HK-2 (cell line): ENCODE data around the gene MINPP1.

Experiments
- DNase-seq: peaks from one replicate; pipeline ENCODE4 v3.0.0-alpha.2; 2018; ENCODE audit not compliant: unreplicated experiment

Gene MINPP1

GRCh38 chr10:87519582-87519981, 14.9 kb downstream of the MINPP1 start:
- DNase-seq = no peak

- DNase-seq = no peak
These were observed 19.0 kb downstream of the MINPP1 start for GRCh38 chr10:87523731-87524130.

DNA sequence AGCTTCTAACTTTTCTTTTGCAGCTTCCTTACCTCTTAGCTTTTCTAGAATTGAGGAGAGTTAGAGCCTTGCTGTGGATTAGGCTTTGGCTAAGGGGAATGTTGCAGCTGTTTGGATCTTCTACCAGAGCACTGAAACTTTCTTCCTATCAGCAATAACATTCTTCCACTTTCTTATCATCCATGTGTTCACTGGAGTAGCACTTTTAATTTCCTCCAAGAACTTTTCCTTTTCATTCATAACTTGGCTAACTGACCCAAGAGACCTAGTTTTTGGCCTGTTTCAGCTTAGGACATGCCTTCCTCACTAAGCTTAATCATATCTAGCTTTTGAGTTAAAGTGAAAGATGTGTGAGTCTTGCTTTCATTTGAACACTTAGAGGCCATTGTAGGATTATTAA, 19.6 kb downstream of the MINPP1 start:
- DNase-seq = no peak

- no peak for DNase-seq
These were observed 27.4 kb downstream of the MINPP1 start for GRCh38 chr10:87531908-87532622.

DNA sequence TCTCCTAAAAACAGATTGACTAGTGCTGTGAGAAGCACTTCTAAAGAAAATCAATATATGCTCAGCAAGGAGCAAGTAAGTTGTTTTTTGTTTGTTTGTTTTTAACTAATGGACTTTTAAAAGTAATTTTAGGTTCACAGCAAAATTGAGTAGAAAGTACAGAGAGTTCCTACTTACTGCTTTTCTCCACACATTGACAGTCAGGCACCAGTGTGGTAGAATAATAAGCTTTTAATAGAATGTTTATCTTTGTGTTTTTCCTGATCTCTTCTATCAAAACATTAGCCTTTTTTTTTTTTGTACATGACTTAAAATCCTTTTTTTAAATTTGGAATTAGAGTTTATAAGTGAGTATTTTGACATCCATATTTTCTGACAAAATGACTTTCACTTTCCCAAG, 28.0 kb downstream of the MINPP1 start:
- no peak for DNase-seq

GRCh38 chr10:87534173-87534858, 29.6 kb downstream of the MINPP1 start:
- no peak for DNase-seq

- DNase-seq = no peak
These were observed 33.7 kb downstream of the MINPP1 start for GRCh38 chr10:87538092-87539015.

DNA sequence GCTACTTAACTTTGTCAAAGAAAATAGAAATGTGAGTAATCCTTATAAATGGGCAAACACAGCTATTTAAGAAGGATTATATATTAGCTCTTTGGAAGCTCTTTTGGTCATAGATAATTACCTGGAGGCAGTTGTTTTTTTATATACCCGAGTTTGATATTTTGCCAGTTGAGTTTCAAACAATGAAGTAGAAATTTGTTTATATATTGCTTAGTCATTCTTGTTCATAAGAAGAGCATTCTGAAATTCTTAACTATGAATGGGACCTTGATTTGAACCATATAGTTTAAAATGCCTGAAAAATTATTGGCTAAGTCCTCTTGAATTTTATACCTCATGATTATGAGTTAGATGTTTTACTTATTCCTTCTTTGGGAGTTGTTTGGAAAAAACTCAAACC, 36.4 kb downstream of the MINPP1 start:
- DNase-seq = no peak

- no peak for DNase-seq
These were observed 40.0 kb downstream of the MINPP1 start for GRCh38 chr10:87544721-87545120.

DNA sequence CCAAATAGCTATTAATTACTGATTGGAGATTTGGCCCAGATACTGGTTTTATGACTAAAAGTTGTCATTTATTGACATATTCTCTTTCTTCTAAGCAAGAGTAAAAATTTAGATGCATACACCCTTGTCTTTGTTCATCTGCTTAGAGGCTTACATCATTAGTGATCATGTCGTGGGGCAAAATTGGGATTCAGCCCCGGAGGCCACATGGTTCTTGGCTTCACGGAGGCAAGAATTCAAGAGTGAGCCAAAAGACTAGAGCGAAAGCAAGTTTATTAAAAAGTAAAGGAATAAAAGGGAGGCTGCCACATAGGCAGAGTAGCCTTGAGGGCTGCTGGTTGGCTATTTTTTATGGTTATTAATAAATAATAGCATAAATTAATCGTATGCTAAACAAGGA, 41.1 kb downstream of the MINPP1 start:
- DNase-seq = no peak

GRCh38 chr10:87546210-87546609, 41.5 kb downstream of the MINPP1 start:
- DNase-seq = no peak

DNA sequence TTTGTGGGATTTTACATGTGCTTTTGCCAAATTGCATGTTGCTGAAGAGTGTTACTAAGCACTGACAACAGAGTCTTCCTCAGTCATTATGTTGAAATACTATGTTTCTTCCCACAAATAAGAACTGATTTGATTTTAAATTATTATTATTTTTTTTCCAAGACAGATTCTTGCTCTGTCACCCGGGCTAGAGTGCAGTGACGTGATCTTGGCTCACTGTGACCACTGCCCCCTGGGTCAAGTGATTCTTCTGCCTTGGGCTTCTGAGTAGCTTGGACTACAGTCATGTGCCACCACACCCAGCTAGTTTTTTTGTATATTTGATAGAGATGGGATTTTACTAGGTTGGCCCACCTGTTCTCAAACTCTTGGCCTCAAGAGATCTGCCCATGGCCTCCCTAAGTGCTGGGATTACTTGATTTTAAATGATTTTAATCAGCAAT, 42.3 kb downstream of the MINPP1 start:
- no peak for DNase-seq

DNA sequence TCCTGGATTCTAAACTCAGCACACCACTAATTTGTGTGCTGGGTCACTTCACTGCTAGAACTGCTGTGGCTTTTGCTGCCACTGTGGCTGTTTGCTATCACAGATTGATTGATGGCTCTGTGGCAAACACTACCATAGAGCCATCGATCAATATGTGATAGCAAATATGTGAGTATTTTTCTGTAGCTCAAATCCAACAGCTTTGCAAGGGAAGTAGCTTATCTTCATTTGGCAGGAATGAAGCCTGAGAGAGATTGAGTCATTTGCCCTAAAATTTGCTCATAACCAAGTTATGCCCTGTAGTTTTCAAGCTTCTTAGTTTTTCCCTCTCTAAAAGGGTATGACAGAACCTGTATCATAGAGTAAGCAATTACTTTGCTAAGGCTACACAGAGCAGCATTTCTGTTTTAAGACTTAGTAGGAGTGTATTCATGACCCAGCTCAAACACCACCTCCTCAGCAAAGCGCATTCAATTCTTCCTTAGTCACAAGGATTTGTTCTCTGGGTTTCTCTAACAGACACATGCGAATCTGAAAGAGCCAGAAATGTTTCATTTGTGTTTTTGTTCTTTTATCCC, 43.1 kb downstream of the MINPP1 start:
- no peak for DNase-seq

- DNase-seq = no peak
These were observed 46.0 kb downstream of the MINPP1 start for GRCh38 chr10:87550741-87551140.

GRCh38 chr10:87551326-87551725, 46.6 kb downstream of the MINPP1 start:
- DNase-seq = no peak

DNA sequence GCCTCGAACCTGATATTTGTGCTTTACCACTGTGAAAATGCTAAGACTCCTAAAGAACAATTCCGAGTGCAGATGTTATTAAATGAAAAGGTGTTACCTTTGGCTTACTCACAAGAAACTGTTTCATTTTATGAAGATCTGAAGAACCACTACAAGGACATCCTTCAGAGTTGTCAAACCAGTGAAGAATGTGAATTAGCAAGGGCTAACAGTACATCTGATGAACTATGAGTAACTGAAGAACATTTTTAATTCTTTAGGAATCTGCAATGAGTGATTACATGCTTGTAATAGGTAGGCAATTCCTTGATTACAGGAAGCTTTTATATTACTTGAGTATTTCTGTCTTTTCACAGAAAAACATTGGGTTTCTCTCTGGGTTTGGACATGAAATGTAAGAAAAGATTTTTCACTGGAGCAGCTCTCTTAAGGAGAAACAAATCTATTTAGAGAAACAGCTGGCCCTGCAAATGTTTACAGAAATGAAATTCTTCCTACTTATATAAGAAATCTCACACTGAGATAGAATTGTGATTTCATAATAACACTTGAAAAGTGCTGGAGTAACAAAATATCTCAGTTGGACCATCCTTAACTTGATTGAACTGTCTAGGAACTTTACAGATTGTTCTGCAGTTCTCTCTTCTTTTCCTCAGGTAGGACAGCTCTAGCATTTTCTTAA, 47.7 kb downstream of the MINPP1 start:
- no peak for DNase-seq

GRCh38 chr10:87557409-87557808, 52.7 kb downstream of the MINPP1 start:
- no peak for DNase-seq

DNA sequence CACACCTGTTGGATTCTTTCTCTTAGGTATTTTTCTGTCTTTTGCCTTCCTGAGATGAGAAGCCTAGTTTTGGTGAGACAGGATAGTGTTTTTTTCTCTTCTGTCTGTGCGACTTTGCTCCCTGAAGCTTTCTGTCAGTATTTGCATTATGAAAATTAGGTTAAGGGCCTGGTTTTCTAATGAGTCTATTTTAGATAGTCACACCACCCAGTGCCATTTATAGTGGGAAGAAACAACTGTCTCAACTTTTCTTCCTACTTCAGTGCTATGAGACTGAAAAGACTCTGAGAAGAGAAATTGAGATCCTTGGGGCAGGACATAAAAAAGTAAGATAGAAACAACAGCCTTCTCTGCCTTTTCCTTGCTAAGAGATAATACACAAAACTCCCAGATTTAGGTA, 53.6 kb downstream of the MINPP1 start:
- DNase-seq = no peak

GRCh38 chr10:87559392-87559791, 54.7 kb downstream of the MINPP1 start:
- DNase-seq = no peak

- no peak for DNase-seq
These were observed 55.9 kb downstream of the MINPP1 start for GRCh38 chr10:87560495-87561129.

DNA sequence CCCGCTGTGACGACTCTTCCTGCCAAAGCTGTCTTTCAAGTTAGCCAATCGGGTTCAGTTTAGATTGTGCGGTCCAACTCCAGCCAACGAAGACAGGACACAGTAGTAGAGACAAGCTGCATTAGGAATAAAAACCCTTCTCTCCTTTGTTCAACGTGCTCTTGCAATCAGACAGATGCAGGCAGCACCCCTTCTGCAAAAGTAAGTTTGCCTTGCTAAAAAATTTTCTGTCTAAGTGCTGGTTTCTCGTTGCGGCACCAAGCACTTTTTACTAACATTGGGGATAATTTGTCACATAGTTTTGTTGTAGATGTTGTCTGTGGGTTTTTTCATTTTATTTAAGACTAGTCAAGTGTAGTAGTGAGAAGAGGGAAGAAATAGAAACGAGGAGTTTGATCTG, 58.1 kb downstream of the MINPP1 start:
- no peak for DNase-seq
